ENCODE results near the gene HYDIN.

The HYDIN gene

GRCh38 chr16:70804153-70804733, 426.3 kb downstream of the HYDIN start:
- Histone ChIP-seq H3K9me3 (ENCODE audit: control insufficient read depth, insufficient read depth, low read length) (no peaks in the 10 kb centered on the region), H3K4me1 (ENCODE audit: control insufficient read depth, insufficient read depth, low read length) (peaks cover 2% of the 10 kb centered on the region; the same call in 1 of the 2 replicates), H3K4me3 (ENCODE audit: low read length) (no peak overlapping the region), H3K36me3 (ENCODE audit: control insufficient read depth, insufficient read depth, low read length) (no peaks in the 10 kb centered on the region), H3K27ac (ENCODE audit: low read length) (no peak overlapping the region), H3K27me3 (ENCODE audit: control insufficient read depth, insufficient read depth, low read length) (no peaks in the 10 kb centered on the region)
- no CpG with 5 or more reads among the region's 8 CpGs for WGBS (ENCODE audit: insufficient coverage, insufficient read length)
- DNase-seq (ENCODE audit: low read depth, low spot score) = no peak

GRCh38 chr16:70803319-70803718, 427.2 kb downstream of the HYDIN start:
- Histone ChIP-seq H3K4me3 (ENCODE audit: low read length) (no peak overlapping the region), H3K27me3 (ENCODE audit: control insufficient read depth, insufficient read depth, low read length) (no peaks in the 10 kb centered on the region), H3K9me3 (ENCODE audit: control insufficient read depth, insufficient read depth, low read length) (no peaks in the 10 kb centered on the region), H3K4me1 (ENCODE audit: control insufficient read depth, insufficient read depth, low read length) (peaks cover 2% of the 10 kb centered on the region; the same call in 1 of the 2 replicates), H3K36me3 (ENCODE audit: control insufficient read depth, insufficient read depth, low read length) (no peaks in the 10 kb centered on the region), H3K27ac (ENCODE audit: low read length) (no peak overlapping the region)
- DNase-seq (ENCODE audit: low read depth, low spot score) = no peak

GRCh38 chr16:70801611-70802010, 428.9 kb downstream of the HYDIN start:
- H3K9me3 ChIP-seq (ENCODE audit: control insufficient read depth, insufficient read depth, low read length) = no peaks in the 10 kb centered on the region
- no peaks in the 10 kb centered on the region for H3K36me3 ChIP-seq (ENCODE audit: control insufficient read depth, insufficient read depth, low read length)
- no peak overlapping the region for H3K4me3 ChIP-seq (ENCODE audit: low read length)
- no peak overlapping the region for H3K27ac ChIP-seq (ENCODE audit: low read length)
- WGBS (ENCODE audit: insufficient coverage, insufficient read length) = no CpG with 5 or more reads among the region's 3 CpGs
- DNase-seq (ENCODE audit: low read depth, low spot score) = no peak
- peaks cover 2% of the 10 kb centered on the region; the same call in 1 of the 2 replicates for H3K4me1 ChIP-seq (ENCODE audit: control insufficient read depth, insufficient read depth, low read length)
- no peaks in the 10 kb centered on the region for H3K27me3 ChIP-seq (ENCODE audit: control insufficient read depth, insufficient read depth, low read length)

GRCh38 chr16:70800781-70801480, 429.6 kb downstream of the HYDIN start, which contains the start of gene VAC14:
Gene VAC14 (minus strand): TSS chr16:70801158. CDS start chr16:70800900, 258 bp downstream.
- H3K4me3 ChIP-seq (ENCODE audit: low read length) = peak within 1 kb of the TSS; percentile 78
- WGBS (ENCODE audit: insufficient coverage, insufficient read length) = no CpG with 5 or more reads among the region's 64 CpGs
- no peak within 1 kb of the TSS for H3K27ac ChIP-seq (ENCODE audit: low read length)
- no peaks in the 10 kb centered on the region for H3K27me3 ChIP-seq (ENCODE audit: control insufficient read depth, insufficient read depth, low read length)
- H3K36me3 ChIP-seq (ENCODE audit: control insufficient read depth, insufficient read depth, low read length) = no peaks in the 10 kb centered on the region
- H3K9me3 ChIP-seq (ENCODE audit: control insufficient read depth, insufficient read depth, low read length) = no peaks in the 10 kb centered on the region
- peaks cover 2% of the 10 kb centered on the region; the same call in 1 of the 2 replicates for H3K4me1 ChIP-seq (ENCODE audit: control insufficient read depth, insufficient read depth, low read length)
- DNase-seq (ENCODE audit: low read depth, low spot score) = peak; percentile 89

- Histone ChIP-seq H3K4me3 (ENCODE audit: low read length) (peak overlapping the region; percentile 78), H3K27me3 (ENCODE audit: control insufficient read depth, insufficient read depth, low read length) (no peaks in the 10 kb centered on the region), H3K4me1 (ENCODE audit: control insufficient read depth, insufficient read depth, low read length) (peaks cover 2% of the 10 kb centered on the region; the same call in 1 of the 2 replicates), H3K27ac (ENCODE audit: low read length) (no peak overlapping the region), H3K9me3 (ENCODE audit: control insufficient read depth, insufficient read depth, low read length) (no peaks in the 10 kb centered on the region), H3K36me3 (ENCODE audit: control insufficient read depth, insufficient read depth, low read length) (no peaks in the 10 kb centered on the region)
- no CpG with 5 or more reads among the region's 7 CpGs for WGBS (ENCODE audit: insufficient coverage, insufficient read length)
- DNase-seq (ENCODE audit: low read depth, low spot score) = no peak
These were observed 430.2 kb downstream of the HYDIN start for GRCh38 chr16:70800311-70800710.

GRCh38 chr16:70796301-70796700, 434.2 kb downstream of the HYDIN start:
- DNase-seq (ENCODE audit: low read depth, low spot score) = no peak
- Histone ChIP-seq H3K4me3 (ENCODE audit: low read length) (no peak overlapping the region), H3K9me3 (ENCODE audit: control insufficient read depth, insufficient read depth, low read length) (no peaks in the 10 kb centered on the region), H3K4me1 (ENCODE audit: control insufficient read depth, insufficient read depth, low read length) (no peaks in the 10 kb centered on the region), H3K36me3 (ENCODE audit: control insufficient read depth, insufficient read depth, low read length) (no peaks in the 10 kb centered on the region), H3K27me3 (ENCODE audit: control insufficient read depth, insufficient read depth, low read length) (no peaks in the 10 kb centered on the region), H3K27ac (ENCODE audit: low read length) (no peak overlapping the region)
- no CpG with 5 or more reads among the region's 3 CpGs for WGBS (ENCODE audit: insufficient coverage, insufficient read length)

- no peak overlapping the region for H3K27ac ChIP-seq (ENCODE audit: low read length)
- DNase-seq (ENCODE audit: low read depth, low spot score) = no peak
- H3K4me3 ChIP-seq (ENCODE audit: low read length) = no peak overlapping the region
- no CpG with 5 or more reads among the region's 12 CpGs for WGBS (ENCODE audit: insufficient coverage, insufficient read length)
- no peaks in the 10 kb centered on the region for H3K36me3 ChIP-seq (ENCODE audit: control insufficient read depth, insufficient read depth, low read length)
- H3K27me3 ChIP-seq (ENCODE audit: control insufficient read depth, insufficient read depth, low read length) = no peaks in the 10 kb centered on the region
- H3K4me1 ChIP-seq (ENCODE audit: control insufficient read depth, insufficient read depth, low read length) = no peaks in the 10 kb centered on the region
- H3K9me3 ChIP-seq (ENCODE audit: control insufficient read depth, insufficient read depth, low read length) = no peaks in the 10 kb centered on the region
These were observed 435.1 kb downstream of the HYDIN start for GRCh38 chr16:70795296-70795912.

- no peak for DNase-seq (ENCODE audit: low read depth, low spot score)
- H3K4me3 ChIP-seq (ENCODE audit: low read length) = no peak overlapping the region
- WGBS (ENCODE audit: insufficient coverage, insufficient read length) = no CpG with 5 or more reads among the region's 8 CpGs
- no peaks in the 10 kb centered on the region for H3K36me3 ChIP-seq (ENCODE audit: control insufficient read depth, insufficient read depth, low read length)
- H3K27me3 ChIP-seq (ENCODE audit: control insufficient read depth, insufficient read depth, low read length) = no peaks in the 10 kb centered on the region
- no peaks in the 10 kb centered on the region for H3K9me3 ChIP-seq (ENCODE audit: control insufficient read depth, insufficient read depth, low read length)
- no peak overlapping the region for H3K27ac ChIP-seq (ENCODE audit: low read length)
- no peaks in the 10 kb centered on the region for H3K4me1 ChIP-seq (ENCODE audit: control insufficient read depth, insufficient read depth, low read length)
These were observed 436.5 kb downstream of the HYDIN start for GRCh38 chr16:70793851-70794502.

- Histone ChIP-seq H3K27ac (ENCODE audit: low read length) (no peak overlapping the region), H3K36me3 (ENCODE audit: control insufficient read depth, insufficient read depth, low read length) (peaks cover 2% of the 10 kb centered on the region), H3K27me3 (ENCODE audit: control insufficient read depth, insufficient read depth, low read length) (no peaks in the 10 kb centered on the region), H3K4me3 (ENCODE audit: low read length) (no peak overlapping the region), H3K9me3 (ENCODE audit: control insufficient read depth, insufficient read depth, low read length) (no peaks in the 10 kb centered on the region), H3K4me1 (ENCODE audit: control insufficient read depth, insufficient read depth, low read length) (no peaks in the 10 kb centered on the region)
- whole genome bisulfite sequencing (ENCODE audit: insufficient coverage, insufficient read length) = no CpG with 5 or more reads among the region's 8 CpGs
- DNase-seq (ENCODE audit: low read depth, low spot score) = no peak
These were observed 439.7 kb downstream of the HYDIN start for GRCh38 chr16:70790815-70791214.

GRCh38 chr16:70789595-70790447, 440.7 kb downstream of the HYDIN start:
- Histone ChIP-seq H3K27me3 (ENCODE audit: control insufficient read depth, insufficient read depth, low read length) (no peaks in the 10 kb centered on the region), H3K27ac (ENCODE audit: low read length) (no peak overlapping the region), H3K4me3 (ENCODE audit: low read length) (no peak overlapping the region), H3K9me3 (ENCODE audit: control insufficient read depth, insufficient read depth, low read length) (no peaks in the 10 kb centered on the region), H3K4me1 (ENCODE audit: control insufficient read depth, insufficient read depth, low read length) (no peaks in the 10 kb centered on the region), H3K36me3 (ENCODE audit: control insufficient read depth, insufficient read depth, low read length) (peaks cover 6% of the 10 kb centered on the region)
- DNase-seq (ENCODE audit: low read depth, low spot score) = no peak
- WGBS (ENCODE audit: insufficient coverage, insufficient read length) = no CpG with 5 or more reads among the region's 16 CpGs
